ENCODE results near the gene DHCR24. TPM values are rescaled to one million over a fixed set of nuclear protein-coding genes. Genes with fewer than 3 reads are reported as not detected.

Gene DHCR24
- total RNA-seq, 2 donors from 2014 or later: 243 to 340 TPM

DNA sequence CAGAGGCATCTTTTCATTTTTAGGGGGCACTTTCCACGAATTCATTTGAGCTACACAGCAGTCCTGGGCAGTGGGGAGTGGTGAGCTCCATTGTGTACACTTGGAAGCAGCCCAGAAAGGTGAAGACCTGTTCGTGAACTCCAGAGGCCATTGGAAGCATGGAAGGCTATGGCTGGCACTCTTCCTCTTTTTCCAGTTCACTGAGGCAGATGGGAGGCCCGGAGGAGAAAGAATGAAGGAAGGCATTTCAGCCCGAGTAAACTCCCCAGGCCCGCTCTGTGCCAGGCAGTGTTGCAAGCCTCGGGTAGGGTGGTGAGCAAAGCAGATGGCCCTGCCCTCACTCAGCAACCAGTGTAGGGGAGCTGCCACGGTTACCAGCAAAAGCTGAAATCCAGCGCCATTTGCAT, 673 bp upstream of the DHCR24 start:
- Mint-ChIP-seq H3K4me1 (peaks cover 45% of the 10 kb centered on the region), H3K9me3 (no peaks in the 10 kb centered on the region), H3K4me3 (peak overlapping the region; percentile 83), H3K27ac (peak overlapping the region; percentile 87), H3K36me3 (ENCODE audit: low read depth) (peaks cover 28% of the 10 kb centered on the region), H3K27me3 (ENCODE audit: insufficient read depth) (no peaks in the 10 kb centered on the region)
- Histone ChIP-seq H3K36me3 (ENCODE audit: control insufficient read depth, insufficient read depth, low read length) (peaks cover 25% of the 10 kb centered on the region), H3K27ac (ENCODE audit: low read depth, low read length) (peak overlapping the region; percentile 72), H3K27me3 (ENCODE audit: control insufficient read depth, insufficient read depth, low read length, poor library complexity, severe bottlenecking) (no peaks in the 10 kb centered on the region), H3K9ac (ENCODE audit: extremely low read depth, low read length, poor library complexity, severe bottlenecking) (peak overlapping the region; percentile 23), H3K4me3 (ENCODE audit: low read length) (peak overlapping the region; percentile 96), H3K4me1 (ENCODE audit: control insufficient read depth, insufficient read depth, low read length) (peaks cover 18% of the 10 kb centered on the region), H3K9me3 (ENCODE audit: control insufficient read depth, low read length) (no peaks in the 10 kb centered on the region)
- TF ChIP-seq, protein P1, sequence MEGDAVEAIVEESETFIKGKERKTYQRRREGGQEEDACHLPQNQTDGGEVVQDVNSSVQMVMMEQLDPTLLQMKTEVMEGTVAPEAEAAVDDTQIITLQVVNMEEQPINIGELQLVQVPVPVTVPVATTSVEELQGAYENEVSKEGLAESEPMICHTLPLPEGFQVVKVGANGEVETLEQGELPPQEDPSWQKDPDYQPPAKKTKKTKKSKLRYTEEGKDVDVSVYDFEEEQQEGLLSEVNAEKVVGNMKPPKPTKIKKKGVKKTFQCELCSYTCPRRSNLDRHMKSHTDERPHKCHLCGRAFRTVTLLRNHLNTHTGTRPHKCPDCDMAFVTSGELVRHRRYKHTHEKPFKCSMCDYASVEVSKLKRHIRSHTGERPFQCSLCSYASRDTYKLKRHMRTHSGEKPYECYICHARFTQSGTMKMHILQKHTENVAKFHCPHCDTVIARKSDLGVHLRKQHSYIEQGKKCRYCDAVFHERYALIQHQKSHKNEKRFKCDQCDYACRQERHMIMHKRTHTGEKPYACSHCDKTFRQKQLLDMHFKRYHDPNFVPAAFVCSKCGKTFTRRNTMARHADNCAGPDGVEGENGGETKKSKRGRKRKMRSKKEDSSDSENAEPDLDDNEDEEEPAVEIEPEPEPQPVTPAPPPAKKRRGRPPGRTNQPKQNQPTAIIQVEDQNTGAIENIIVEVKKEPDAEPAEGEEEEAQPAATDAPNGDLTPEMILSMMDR (conservative IDR thresholded peaks at IDR 0.05): no peak
- WGBS, 2 experiments (ENCODE audit: insufficient coverage in 1 of 2, insufficient read length in 1 of 2): 29 to 35% methylated on average over 7 to 8 of the region's 8 CpGs
- no peak for DNase-seq

DNA sequence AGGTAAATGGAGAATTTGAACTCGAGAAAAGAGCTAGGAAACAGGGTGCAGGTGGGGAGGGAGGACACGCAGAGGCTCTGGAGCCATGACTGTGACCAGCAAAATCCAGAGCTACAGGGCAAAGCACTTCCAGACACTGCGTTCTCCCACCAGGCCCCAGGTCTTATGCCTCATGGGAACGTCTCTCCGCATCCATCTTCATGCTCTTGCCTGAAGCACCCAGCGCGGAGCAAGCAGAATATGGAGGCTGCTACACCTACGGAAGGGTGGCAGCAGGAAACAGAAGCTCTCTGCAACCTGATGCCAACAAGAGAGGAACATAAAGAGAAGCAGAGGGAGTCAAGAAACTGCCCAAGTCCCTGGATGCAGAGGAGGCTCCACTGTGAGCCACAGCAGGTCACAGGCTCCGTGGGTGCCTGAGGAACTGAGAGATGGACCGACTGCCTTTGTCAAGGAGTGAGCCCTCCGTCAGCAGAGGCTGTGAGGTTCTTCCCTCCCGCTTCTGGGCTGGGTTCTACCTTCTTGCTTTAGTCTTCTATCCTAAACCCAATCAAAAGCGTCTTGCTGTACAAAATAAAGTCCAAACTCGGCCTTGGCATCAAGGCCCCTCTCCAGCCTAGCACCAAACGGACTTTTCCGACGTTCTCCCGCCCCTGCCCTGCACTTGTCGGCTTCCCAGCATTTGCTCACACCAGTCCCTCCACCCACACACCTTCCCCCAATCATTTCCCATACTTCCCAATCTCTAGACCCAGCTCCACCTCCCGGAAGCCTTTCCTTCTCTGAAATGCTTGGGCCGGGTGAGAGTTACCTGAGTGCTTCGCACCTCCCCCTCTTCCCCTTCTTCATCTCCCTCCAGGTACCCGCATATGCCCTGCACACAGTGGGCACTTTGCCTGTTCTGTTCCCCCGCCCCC, 930 bp downstream of the DHCR24 start:
- H3K9me3 ChIP-seq (ENCODE audit: control insufficient read depth, low read length): peaks cover 13% of the 10 kb centered on the region
- peaks cover 41% of the 10 kb centered on the region for H3K36me3 ChIP-seq (ENCODE audit: control insufficient read depth, insufficient read depth, low read length)
- H3K9ac ChIP-seq (ENCODE audit: extremely low read depth, low read length, poor library complexity, severe bottlenecking): peak overlapping the region; percentile 52
- Mint-ChIP-seq H3K4me1 (peaks cover 49% of the 10 kb centered on the region), H3K4me3 (peak overlapping the region; percentile 83), H3K9me3 (peaks cover 3% of the 10 kb centered on the region), H3K36me3 (ENCODE audit: low read depth) (peaks cover 44% of the 10 kb centered on the region), H3K27me3 (ENCODE audit: insufficient read depth) (no peaks in the 10 kb centered on the region), H3K27ac (peak overlapping the region; percentile 91)
- 5 to 9% methylated on average over 22 to 24 of the region's 24 CpGs for WGBS, 2 experiments (ENCODE audit: insufficient coverage in 1 of 2, insufficient read length in 1 of 2)
- TF ChIP-seq, protein P1 (conservative IDR thresholded peaks at IDR 0.05): no peak
- H3K4me3 ChIP-seq (ENCODE audit: low read length): peak overlapping the region; percentile 96
- no peaks in the 10 kb centered on the region for H3K27me3 ChIP-seq (ENCODE audit: control insufficient read depth, insufficient read depth, low read length, poor library complexity, severe bottlenecking)
- no peak overlapping the region for H3K27ac ChIP-seq (ENCODE audit: low read depth, low read length)
- DNase-seq: peak; percentile 65
- H3K4me1 ChIP-seq (ENCODE audit: control insufficient read depth, insufficient read depth, low read length): peaks cover 18% of the 10 kb centered on the region

DNA sequence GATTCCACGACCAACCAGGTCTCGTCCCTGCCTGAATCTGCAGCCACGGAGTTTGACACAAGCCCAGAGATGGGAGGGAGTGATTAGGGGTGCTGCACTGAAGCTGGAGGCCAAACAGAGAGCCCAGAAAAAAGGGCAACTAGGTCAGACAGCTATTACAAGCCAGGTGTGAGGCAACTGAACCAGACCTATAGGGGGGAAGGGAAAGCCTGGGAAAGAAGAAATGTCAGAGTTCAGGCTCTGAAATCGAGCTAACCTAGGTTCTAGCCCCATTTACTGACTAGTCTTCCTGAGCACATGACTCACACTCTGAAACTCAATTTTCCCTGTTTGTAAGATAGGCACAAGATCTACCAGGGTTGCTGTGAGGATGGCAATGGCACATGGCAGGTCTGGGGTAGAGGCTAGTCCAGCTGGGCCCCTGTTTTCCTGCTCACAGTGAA, 1.7 kb downstream of the DHCR24 start:
- no peak overlapping the region for H3K27ac Mint-ChIP-seq

More for the DNA sequence above, 1.7 kb downstream of the DHCR24 start:
- Mint-ChIP-seq H3K4me1 (peaks cover 49% of the 10 kb centered on the region), H3K4me3 (peak overlapping the region; percentile 83), H3K36me3 (ENCODE audit: low read depth) (peaks cover 51% of the 10 kb centered on the region), H3K27me3 (ENCODE audit: insufficient read depth) (no peaks in the 10 kb centered on the region), H3K9me3 (peaks cover 4% of the 10 kb centered on the region)
- Histone ChIP-seq H3K9ac (ENCODE audit: extremely low read depth, low read length, poor library complexity, severe bottlenecking) (no peak overlapping the region), H3K4me3 (ENCODE audit: low read length) (peak overlapping the region; percentile 96), H3K36me3 (ENCODE audit: control insufficient read depth, insufficient read depth, low read length) (peaks cover 49% of the 10 kb centered on the region), H3K27ac (ENCODE audit: low read depth, low read length) (no peak overlapping the region), H3K4me1 (ENCODE audit: control insufficient read depth, insufficient read depth, low read length) (peaks cover 18% of the 10 kb centered on the region), H3K9me3 (ENCODE audit: control insufficient read depth, low read length) (peaks cover 20% of the 10 kb centered on the region), H3K27me3 (ENCODE audit: control insufficient read depth, insufficient read depth, low read length, poor library complexity, severe bottlenecking) (no peaks in the 10 kb centered on the region)
- 71 to 75% methylated on average over 4 of the region's 4 CpGs for WGBS, 2 experiments (ENCODE audit: insufficient coverage in 1 of 2, insufficient read length in 1 of 2)
- TF ChIP-seq, protein P1 (conservative IDR thresholded peaks at IDR 0.05): no peak
- DNase-seq: no peak

Measured in endodermal cell (in vitro differentiated cells).